ENCODE measurements around the gene TMEM273.

TMEM273 gene

GRCh38 chr10:49108656-49109055 is 79.5 kb downstream of the TMEM273 start:
- Histone ChIP-seq H3K4me2 (ENCODE audit: low read length) (no peak overlapping the region), H3K36me3 (replicated peaks; ENCODE audit: low read depth, low read length) (no peaks in the 10 kb centered on the region), H3K27ac (ENCODE audit: low read length) (no peak overlapping the region), H3K9me3 (ENCODE audit: insufficient read depth, low read length) (no peaks in the 10 kb centered on the region), H4K20me1 (ENCODE audit: insufficient read depth, low read length) (no peaks in the 10 kb centered on the region), H3K9ac (ENCODE audit: low read length) (no peak overlapping the region), H3K79me2 (ENCODE audit: low read length) (no peaks in the 10 kb centered on the region), H3K27me3 (ENCODE audit: low read depth, low read length) (no peaks in the 10 kb centered on the region), H2AFZ (ENCODE audit: low read depth, low read length) (no peak overlapping the region), H3K4me3 (ENCODE audit: low read length) (no peak overlapping the region), H3K4me1 (ENCODE audit: low read length) (no peaks in the 10 kb centered on the region)
- TF ChIP-seq CTCF (IDR thresholded peaks at IDR 0.05; ENCODE audit: low read depth, low read length) (no peak), EZH2phosphoT487 (IDR thresholded peaks at IDR 0.05; ENCODE audit: low read depth) (no peak)

DNA sequence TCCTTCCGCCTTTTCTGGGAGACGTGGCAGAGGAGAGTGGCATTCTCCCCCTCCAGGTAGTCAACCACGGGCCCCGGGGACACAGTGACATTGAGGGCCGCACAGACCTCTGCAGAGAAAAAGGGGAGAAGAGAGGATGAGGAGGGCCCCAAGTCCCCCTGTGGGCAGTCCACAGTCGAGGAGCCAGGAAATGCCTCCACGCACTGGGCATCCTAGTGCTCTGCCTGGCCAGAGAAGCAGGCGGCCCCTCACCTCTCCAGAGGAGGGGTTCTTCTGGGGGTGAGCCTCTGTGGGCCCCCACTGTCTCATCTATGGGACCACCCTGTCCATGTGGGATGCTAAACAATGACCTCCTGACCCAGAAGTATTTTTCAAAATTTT is 80.3 kb downstream of the TMEM273 start:
- H3K27ac ChIP-seq (ENCODE audit: low read length): no peak overlapping the region
- H3K27me3 ChIP-seq (ENCODE audit: low read depth, low read length): no peaks in the 10 kb centered on the region; the same call in 1 of the 2 replicates
- TF ChIP-seq CTCF (IDR thresholded peaks at IDR 0.05; ENCODE audit: low read depth, low read length) (no peak), EZH2phosphoT487 (IDR thresholded peaks at IDR 0.05; ENCODE audit: low read depth) (no peak)
- H3K9me3 ChIP-seq (ENCODE audit: insufficient read depth, low read length): no peaks in the 10 kb centered on the region
- no peaks in the 10 kb centered on the region for H4K20me1 ChIP-seq (ENCODE audit: insufficient read depth, low read length)
- H3K36me3 ChIP-seq (replicated peaks; ENCODE audit: low read depth, low read length): no peaks in the 10 kb centered on the region
- H3K79me2 ChIP-seq (ENCODE audit: low read length): no peaks in the 10 kb centered on the region
- H3K4me3 ChIP-seq (ENCODE audit: low read length): no peak overlapping the region
- H3K4me1 ChIP-seq (ENCODE audit: low read length): no peaks in the 10 kb centered on the region
- H2AFZ ChIP-seq (ENCODE audit: low read depth, low read length): no peak overlapping the region
- H3K9ac ChIP-seq (ENCODE audit: low read length): no peak overlapping the region
- no peak overlapping the region for H3K4me2 ChIP-seq (ENCODE audit: low read length)

DNA sequence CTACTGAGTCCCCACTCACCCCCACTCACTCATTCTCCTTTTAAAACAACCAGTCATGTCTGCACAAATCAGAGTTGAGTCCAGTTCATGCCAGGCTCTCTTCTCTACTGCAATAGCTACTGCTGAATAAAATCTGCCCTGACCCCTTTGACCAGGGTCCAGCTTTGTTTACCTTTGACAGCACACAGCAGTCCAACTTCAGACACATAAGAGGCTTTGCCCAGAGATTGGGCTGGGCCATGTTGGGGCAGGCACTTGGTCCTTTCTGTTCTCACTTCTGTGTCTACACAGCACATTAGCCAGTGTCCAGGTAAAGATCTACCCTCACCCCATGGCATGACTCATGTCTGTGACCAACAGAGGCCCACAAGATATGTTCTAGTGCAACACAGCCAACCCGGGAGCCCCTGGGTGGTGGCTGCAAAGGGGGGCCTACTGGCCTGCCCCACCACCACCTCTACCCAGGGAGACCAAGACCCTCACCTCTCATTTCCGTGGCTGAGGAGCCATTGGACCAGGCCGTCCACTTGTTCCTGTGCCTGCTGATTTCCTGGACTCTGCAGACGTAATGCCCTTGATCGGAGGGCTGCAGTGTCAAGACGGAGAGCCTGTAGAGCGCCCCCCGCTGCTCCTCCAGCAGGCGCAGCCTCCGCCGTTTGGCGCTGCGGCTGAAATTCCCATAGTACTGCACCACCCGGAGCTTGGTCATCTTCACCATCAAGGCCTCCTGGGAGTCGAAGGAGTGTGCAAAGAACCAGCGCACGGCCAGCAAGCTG is 80.9 kb downstream of the TMEM273 start:
- TF ChIP-seq CTCF (IDR thresholded peaks at IDR 0.05; ENCODE audit: low read depth, low read length) (no peak), EZH2phosphoT487 (IDR thresholded peaks at IDR 0.05; ENCODE audit: low read depth) (no peak)
- Histone ChIP-seq H3K27me3 (ENCODE audit: low read depth, low read length) (peaks cover 3% of the 10 kb centered on the region; the same call in 1 of the 2 replicates), H3K27ac (ENCODE audit: low read length) (no peak overlapping the region)

GRCh38 chr10:49106451-49106850 is 81.7 kb downstream of the TMEM273 start:
- Histone ChIP-seq H4K20me1 (ENCODE audit: insufficient read depth, low read length) (no peaks in the 10 kb centered on the region), H3K9me3 (ENCODE audit: insufficient read depth, low read length) (no peaks in the 10 kb centered on the region), H3K36me3 (replicated peaks; ENCODE audit: low read depth, low read length) (no peaks in the 10 kb centered on the region), H3K27me3 (ENCODE audit: low read depth, low read length) (peaks cover 3% of the 10 kb centered on the region; the same call in 1 of the 2 replicates), H3K27ac (ENCODE audit: low read length) (no peak overlapping the region), H2AFZ (ENCODE audit: low read depth, low read length) (no peak overlapping the region), H3K4me3 (ENCODE audit: low read length) (no peak overlapping the region), H3K4me2 (ENCODE audit: low read length) (no peak overlapping the region), H3K4me1 (ENCODE audit: low read length) (no peaks in the 10 kb centered on the region), H3K9ac (ENCODE audit: low read length) (no peak overlapping the region), H3K79me2 (ENCODE audit: low read length) (no peaks in the 10 kb centered on the region)
- TF ChIP-seq EZH2phosphoT487 (IDR thresholded peaks at IDR 0.05; ENCODE audit: low read depth) (no peak), CTCF (IDR thresholded peaks at IDR 0.05; ENCODE audit: low read depth, low read length) (no peak)

More for the DNA sequence above, 80.9 kb downstream of the TMEM273 start:
- Histone ChIP-seq H3K4me1 (ENCODE audit: low read length) (no peaks in the 10 kb centered on the region), H3K4me2 (ENCODE audit: low read length) (no peak overlapping the region), H3K4me3 (ENCODE audit: low read length) (no peak overlapping the region), H3K9me3 (ENCODE audit: insufficient read depth, low read length) (no peaks in the 10 kb centered on the region), H3K36me3 (replicated peaks; ENCODE audit: low read depth, low read length) (no peaks in the 10 kb centered on the region), H4K20me1 (ENCODE audit: insufficient read depth, low read length) (no peaks in the 10 kb centered on the region), H3K9ac (ENCODE audit: low read length) (no peak overlapping the region), H3K79me2 (ENCODE audit: low read length) (no peaks in the 10 kb centered on the region), H2AFZ (ENCODE audit: low read depth, low read length) (no peak overlapping the region)
